ENCODE data around the gene GALP.
"Not testable (repeated sequence)": the region's sequence is repeated elsewhere in the genome, so short reads cannot be mapped to it uniquely, and the experiment has no call there.

GALP gene

DNA sequence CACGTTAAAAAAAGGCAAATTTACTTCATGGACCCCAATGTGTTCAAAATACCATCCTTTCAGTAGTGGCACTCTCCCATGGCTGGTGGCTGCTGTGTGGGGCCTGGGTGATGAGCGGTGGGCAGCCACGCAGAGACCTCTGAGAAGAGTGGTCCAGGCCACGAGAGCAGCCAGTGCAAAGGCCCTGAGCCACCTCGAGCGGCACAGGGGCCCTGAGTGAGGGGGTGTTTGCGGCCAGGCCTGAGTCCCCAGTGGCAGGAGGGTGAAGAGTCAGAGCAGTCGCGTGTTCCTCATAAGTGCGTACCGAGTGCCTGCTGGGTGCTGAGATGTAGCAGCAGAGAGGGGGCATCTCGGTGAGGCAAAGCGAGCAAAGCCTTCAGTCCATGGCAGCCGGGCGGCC, 27.7 kb upstream of the GALP start:
- no peak for DNase-seq (ENCODE audit: low read depth)

DNA sequence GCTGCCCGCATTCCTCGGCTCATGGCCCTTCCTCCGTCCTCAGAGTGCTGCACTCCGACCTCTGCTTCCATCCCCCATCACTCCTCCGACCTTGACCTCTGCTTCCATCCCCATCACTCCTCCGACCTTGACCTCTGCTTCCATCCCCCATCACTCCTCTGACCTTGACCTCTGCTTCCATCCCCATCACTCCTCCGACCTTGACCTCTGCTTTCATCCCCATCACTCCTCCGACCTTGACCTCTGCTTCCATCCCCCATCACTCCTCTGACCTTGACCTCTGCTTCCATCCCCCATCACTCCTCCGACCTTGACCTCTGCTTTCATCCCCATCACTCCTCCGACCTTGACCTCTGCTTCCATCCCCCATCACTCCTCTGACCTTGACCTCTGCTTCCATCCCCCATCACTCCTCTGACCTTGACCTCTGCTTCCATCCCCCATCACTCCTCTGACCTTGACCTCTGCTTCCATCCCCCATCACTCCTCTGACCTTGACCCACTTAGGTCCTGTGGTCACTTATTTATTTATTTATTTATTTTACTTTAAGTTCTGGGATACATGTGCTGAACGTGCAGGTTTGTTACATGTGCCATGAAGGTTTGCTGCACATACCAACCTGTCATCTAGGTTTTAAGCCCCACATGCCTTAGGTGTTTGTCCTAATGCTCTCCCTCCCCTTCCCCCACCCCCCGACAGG, 26.7 kb upstream of the GALP start:
- DNase-seq (ENCODE audit: low read depth): not testable (repeated sequence)

DNA sequence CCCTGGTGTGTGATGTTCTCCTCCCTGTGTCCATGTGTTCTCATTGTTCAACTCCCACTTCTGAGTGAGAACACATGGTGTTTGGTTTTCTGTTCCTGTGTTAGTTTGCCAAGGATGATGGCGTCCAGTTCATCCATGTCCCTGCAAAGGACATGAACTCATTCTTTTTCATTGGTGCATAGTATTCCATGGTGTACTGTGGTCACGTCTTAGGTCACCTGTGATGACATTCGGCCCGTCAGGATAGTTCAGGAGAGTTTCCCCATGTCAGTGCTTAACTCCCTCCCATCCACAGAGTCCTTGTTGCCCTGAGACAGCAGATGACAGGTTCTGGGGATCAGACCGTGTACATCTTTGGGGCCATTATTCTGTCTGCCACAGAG, 26.2 kb upstream of the GALP start:
- DNase-seq (ENCODE audit: low read depth): no peak

DNA sequence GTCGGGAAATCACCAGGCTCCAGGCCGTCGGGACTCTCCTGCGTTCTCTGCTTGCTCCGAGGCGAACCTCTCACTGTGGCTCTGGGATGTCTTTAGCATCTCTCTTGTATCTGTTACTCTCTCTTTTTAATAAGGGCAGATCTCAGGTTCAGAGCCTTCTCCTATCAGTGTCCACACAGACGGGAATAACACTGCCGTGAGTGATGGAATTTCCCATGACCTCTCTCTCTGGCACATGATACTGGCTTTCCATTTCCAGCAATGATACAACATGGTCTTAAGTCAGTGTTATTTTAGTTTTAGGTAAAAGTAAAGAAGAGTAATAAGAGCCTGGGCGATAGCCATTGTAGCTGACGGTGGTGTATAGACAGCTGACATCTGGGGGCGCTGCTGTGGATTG, 25.4 kb upstream of the GALP start:
- DNase-seq (ENCODE audit: low read depth): no peak

DNA sequence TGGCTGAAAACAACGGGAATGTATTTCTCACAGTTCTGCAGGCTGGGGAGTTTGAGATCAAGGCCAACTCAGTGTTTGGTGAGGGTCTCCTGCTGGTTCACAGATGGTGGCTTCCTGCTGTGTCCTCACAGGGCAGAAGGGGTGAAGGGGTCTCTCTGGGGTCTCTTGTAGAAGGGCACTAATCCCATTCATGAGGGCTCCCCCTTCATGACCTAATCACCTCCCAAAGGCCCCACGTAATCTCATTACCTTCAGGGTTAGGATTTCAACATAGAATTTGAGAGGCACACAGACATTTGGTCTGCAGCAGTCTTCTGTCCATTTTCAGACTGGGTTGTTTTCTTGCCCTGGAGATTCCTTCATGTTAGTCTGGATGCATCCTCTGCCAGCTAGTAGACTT, 23.2 kb upstream of the GALP start:
- DNase-seq (ENCODE audit: low read depth): no peak

- DNase-seq (ENCODE audit: low read depth): no peak
Measured at GRCh38 chr19:56153507-56153906, 22.3 kb upstream of the GALP start.

DNA sequence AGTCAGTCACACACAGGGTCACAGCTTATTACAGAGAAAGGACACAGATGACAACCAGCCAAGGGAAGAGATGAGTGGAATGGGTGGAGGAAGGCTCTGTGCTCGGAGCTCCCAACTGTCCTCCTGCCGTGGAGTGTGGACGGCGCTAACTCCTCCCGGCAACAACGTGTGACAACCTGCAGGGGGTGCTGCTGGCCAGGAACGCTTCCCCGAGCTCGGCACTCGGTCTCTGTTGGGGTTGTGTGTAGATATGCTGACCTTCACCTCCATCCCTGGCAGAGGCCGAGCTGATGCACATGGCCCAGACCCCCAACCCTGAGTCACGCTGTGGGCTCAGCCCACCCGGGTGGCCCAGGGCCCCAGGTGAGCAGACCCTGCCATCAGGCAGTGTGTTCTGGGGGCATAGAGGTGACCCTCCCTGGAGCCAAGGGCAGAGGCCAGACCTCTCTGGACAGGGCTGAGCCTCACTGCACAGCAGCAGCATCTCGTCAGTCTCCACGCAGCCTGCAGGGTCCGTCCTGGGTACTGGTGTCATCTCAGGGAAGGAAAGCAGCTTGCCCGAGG, 20.6 kb upstream of the GALP start:
- DNase-seq (ENCODE audit: low read depth): no peak

GRCh38 chr19:56156768-56157167, 19.0 kb upstream of the GALP start:
- DNase-seq (ENCODE audit: low read depth): no peak

GRCh38 chr19:56158170-56158757, 17.5 kb upstream of the GALP start:
- DNase-seq (ENCODE audit: low read depth): no peak

GRCh38 chr19:56159009-56159559, 16.7 kb upstream of the GALP start:
- DNase-seq (ENCODE audit: low read depth): no peak

DNA sequence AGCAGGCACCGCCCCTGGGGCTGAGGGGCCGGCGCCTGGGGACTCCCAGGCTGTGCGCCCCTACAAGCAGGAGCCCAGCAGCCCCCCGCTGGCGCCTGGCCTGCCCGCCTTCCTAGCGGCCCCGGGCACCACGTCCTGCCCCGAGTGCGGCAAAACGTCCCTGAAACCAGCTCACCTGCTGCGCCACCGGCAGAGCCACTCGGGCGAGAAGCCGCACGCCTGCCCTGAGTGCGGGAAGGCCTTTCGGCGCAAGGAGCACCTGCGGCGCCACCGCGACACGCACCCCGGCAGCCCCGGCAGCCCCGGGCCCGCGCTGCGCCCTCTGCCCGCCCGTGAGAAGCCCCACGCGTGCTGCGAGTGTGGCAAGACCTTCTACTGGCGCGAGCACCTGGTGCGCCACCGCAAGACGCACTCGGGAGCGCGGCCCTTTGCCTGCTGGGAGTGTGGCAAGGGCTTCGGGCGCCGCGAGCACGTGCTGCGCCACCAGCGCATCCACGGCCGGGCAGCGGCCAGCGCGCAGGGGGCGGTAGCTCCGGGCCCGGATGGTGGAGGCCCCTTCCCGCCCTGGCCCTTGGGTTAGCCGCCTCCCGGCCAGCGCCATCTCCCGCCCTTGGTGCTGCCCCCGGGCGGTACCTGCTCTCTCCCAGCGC, 16.1 kb upstream of the GALP start:
- no peak for DNase-seq (ENCODE audit: low read depth)

GRCh38 chr19:56161534-56161933, 14.3 kb upstream of the GALP start:
- DNase-seq (ENCODE audit: low read depth): no peak

DNA sequence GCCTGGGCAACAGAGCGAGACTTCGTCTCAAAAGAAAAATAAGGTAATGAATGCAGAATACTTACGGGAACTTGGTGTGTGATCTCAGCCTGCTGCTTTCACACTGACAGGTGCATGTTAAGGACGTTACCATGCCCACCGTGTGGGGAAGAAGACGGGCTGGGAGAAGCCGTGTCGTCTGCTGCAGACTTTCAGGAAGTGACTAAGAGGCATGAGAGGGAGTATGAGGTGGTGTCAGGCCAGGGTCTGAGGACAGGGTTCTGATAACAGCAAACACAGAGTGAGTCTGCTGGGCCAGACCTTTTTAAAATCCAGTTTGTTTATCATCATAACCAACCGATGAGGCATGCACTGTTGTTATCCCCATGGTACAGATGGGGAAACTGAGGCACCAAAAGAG, 13.6 kb upstream of the GALP start:
- DNase-seq (ENCODE audit: low read depth): no peak

DNA sequence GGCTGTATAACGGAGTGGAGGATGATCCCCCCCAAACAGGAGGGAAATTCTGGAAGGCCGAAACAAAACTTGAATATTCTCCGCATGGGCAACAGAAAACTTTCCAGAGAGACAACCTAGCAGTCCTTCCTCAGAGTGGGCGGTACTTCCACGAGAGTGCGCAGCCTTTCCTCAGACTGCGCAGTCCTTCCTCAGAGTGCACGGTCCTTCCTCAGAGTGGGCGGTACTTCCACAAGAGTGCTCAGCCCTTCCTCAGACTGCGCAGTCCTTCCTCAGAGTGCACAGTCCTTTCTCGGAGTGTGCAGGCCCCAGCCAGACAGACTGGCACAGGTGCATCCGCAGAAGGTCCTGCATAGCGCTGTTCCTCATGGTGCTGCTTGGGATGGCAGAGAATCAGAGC, 12.7 kb upstream of the GALP start:
- DNase-seq (ENCODE audit: low read depth): no peak

- DNase-seq (ENCODE audit: low read depth): no peak
Measured at GRCh38 chr19:56167064-56167578, 8.7 kb upstream of the GALP start.

GRCh38 chr19:56170261-56170660, 5.5 kb upstream of the GALP start:
- no peak for DNase-seq (ENCODE audit: low read depth)

- DNase-seq (ENCODE audit: low read depth): no peak
Measured at GRCh38 chr19:56174086-56174485, 1.7 kb upstream of the GALP start.

GRCh38 chr19:56174550-56174949, 1.3 kb upstream of the GALP start:
- DNase-seq (ENCODE audit: low read depth): no peak

- not testable (repeated sequence) for DNase-seq (ENCODE audit: low read depth)
Measured at GRCh38 chr19:56176310-56176709, 502 bp downstream of the GALP start.

DNA sequence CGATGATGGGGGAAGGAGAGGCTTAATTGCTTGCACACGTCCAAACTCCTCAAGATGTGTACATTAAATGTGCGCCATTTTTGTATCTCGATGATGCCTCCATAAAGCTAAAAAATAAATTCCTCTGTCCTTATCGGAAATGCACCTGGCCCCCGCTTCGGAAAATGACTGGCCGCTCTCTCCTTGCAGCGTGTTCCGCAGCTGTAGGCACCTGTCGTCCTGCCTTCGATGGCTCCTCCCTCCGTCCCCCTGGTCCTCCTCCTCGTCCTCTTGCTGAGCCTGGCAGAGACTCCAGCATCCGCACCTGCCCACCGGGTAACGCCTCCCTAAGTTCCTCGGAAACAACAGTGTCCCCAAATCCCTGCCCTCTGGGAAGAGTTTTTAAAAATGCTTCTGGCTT, 1.1 kb downstream of the GALP start:
- DNase-seq (ENCODE audit: low read depth): no peak

GRCh38 chr19:56177564-56178243, 1.9 kb downstream of the GALP start:
- DNase-seq (ENCODE audit: low read depth): no peak

GRCh38 chr19:56189785-56190184, 14.0 kb downstream of the GALP start:
- DNase-seq (ENCODE audit: low read depth): no peak

All from stimulated activated CD8-positive, alpha-beta memory T cell treated with anti-CD3 and anti-CD28 coated beads, Interleukin-12 subunit alpha, Interleukin-12 subunit beta, amount 100 ng/mL, for 1 hour (primary cell).